OCI-LY7 (cell line): ENCODE measurements around the gene PLEKHG1. TPM values are rescaled to one million over a fixed set of nuclear protein-coding genes. Genes with fewer than 3 reads are reported as not detected.

ENCODE experiments used
- BruUV-seq: library from RNA; stranded (reverse); fragments of 400-500 nt; replicated peaks from 2 replicates; lab custom pipeline; 2021; lab: Mats Ljungman, UMichigan
- CTCF ChIA-PET: fragments of 300-600 bp; sonication (Branson Sonifier 250); formaldehyde crosslinking; loops from one replicate; lab custom pipeline; 2022; ENCODE audit warnings: antibody characterized with exemption; ENCODE audit not compliant: unreplicated experiment; lab: Charles Lee
- POLR2A ChIA-PET: fragments of 300-600 bp; sonication (Branson Sonifier 250); formaldehyde crosslinking; loops from one replicate; lab custom pipeline; 2022; ENCODE audit warnings: antibody characterized with exemption; lab: Charles Lee
- DNase-seq: peaks from one replicate; pipeline ENCODE4 v3.0.0-alpha.2; 2015; ENCODE audit warnings: low spot score
- H2AFZ ChIP-seq: fragments of 200-600 bp; sonication (generic), shearing (Covaris generic); 2 replicates; pipeline ENCODE4 v1.6.1; 2014; ENCODE audit warnings: mild to moderate bottlenecking, antibody characterized with exemption, low read length, moderate library complexity
- H3K27ac ChIP-seq: fragments of 200-600 bp; sonication (generic); 2 replicates; pipeline ENCODE4 v1.5.1; 2014; ENCODE audit warnings: mixed run types, low read depth, mild to moderate bottlenecking, moderate library complexity, low read length, inconsistent platforms; ENCODE audit not compliant: poor library complexity, severe bottlenecking
- H3K36me3 ChIP-seq: fragments of 200-600 bp; sonication (generic); 2 replicates; pipeline ENCODE4 v1.6.1; 2014; ENCODE audit warnings: mild to moderate bottlenecking, antibody characterized with exemption, low read length, moderate library complexity, mixed read lengths; ENCODE audit not compliant: insufficient read depth
- H3K4me1 ChIP-seq: fragments of 200-600 bp; sonication (generic); 2 replicates; pipeline ENCODE4 v1.5.1; 2014; ENCODE audit warnings: mild to moderate bottlenecking, low read length; ENCODE audit not compliant: insufficient read depth, poor library complexity, severe bottlenecking
- H3K4me2 ChIP-seq: fragments of 200-600 bp; sonication (generic); 2 replicates; pipeline ENCODE4 v1.6.1; 2014; ENCODE audit warnings: mild to moderate bottlenecking, low read length
- H3K4me3 ChIP-seq: fragments of 200-600 bp; sonication (generic); 2 replicates; pipeline ENCODE4 v1.5.1; 2014; ENCODE audit warnings: mild to moderate bottlenecking, low read depth, low read length; ENCODE audit not compliant: poor library complexity, severe bottlenecking
- H3K79me2 ChIP-seq: fragments of 200-600 bp; sonication (generic); 2 replicates; pipeline ENCODE4 v1.6.1; 2016; ENCODE audit warnings: low read depth, mild to moderate bottlenecking, low read length, moderate library complexity, mixed read lengths; ENCODE audit not compliant: insufficient read depth
- H3K9me2 ChIP-seq: fragments of 200-600 bp; sonication (generic); 2 replicates; pipeline ENCODE4 v1.6.1; 2016; ENCODE audit warnings: mild to moderate bottlenecking, low read length, mixed read lengths; ENCODE audit not compliant: insufficient read depth
- H3K9me3 ChIP-seq: fragments of 200-600 bp; sonication (generic); 2 replicates; pipeline ENCODE4 v1.6.1; 2014; ENCODE audit warnings: mild to moderate bottlenecking, mixed run types, low read length, mixed read lengths
- H4K20me1 ChIP-seq: fragments of 200-600 bp; sonication (generic); 2 replicates; pipeline ENCODE4 v1.6.1; 2014; ENCODE audit warnings: mild to moderate bottlenecking, antibody characterized with exemption, low read length, moderate library complexity, mixed read lengths; ENCODE audit not compliant: insufficient read depth
- EZH2phosphoT487 ChIP-seq: fragments of 200-600 bp; sonication (generic); IDR thresholded peaks from 2 replicates; pipeline ENCODE4 v1.6.1; 2018; ENCODE audit warnings: low read depth, borderline replicate concordance, mild to moderate bottlenecking, mixed run types, antibody characterized with exemption, low read length, moderate library complexity, mixed read lengths
- intact Hi-C: fragments of 100-400 bp; cut with micrococcal nuclease; formaldehyde crosslinking; loops from one replicate; pipeline ENCODE4 v1.10.0; 2022; ENCODE audit not compliant: unreplicated experiment
- total RNA-seq, 2 experiments: library from RNA; depleted of rRNA in 1 of 2; stranded (reverse); fragments of >200 nt in 1 of 2; shearing (Covaris generic) in 1 of 2; gene quantifications; 2 replicates each; pipeline ENCODE4 v1.2.3, GENCODE V29; 2014 to 2022
- TF ChIP-seq, protein P1 (sequence below): fragments of 200-600 bp; sonication (generic); conservative IDR thresholded peaks from 2 replicates; pipeline ENCODE4 v1.5.1; 2014; ENCODE audit warnings: mild to moderate bottlenecking, antibody characterized with exemption, low read length, moderate library complexity, mixed read lengths

The PLEKHG1 gene
- total RNA-seq, 2 experiments from 2014 or later = 17.9 to 19.6 TPM

DNA sequence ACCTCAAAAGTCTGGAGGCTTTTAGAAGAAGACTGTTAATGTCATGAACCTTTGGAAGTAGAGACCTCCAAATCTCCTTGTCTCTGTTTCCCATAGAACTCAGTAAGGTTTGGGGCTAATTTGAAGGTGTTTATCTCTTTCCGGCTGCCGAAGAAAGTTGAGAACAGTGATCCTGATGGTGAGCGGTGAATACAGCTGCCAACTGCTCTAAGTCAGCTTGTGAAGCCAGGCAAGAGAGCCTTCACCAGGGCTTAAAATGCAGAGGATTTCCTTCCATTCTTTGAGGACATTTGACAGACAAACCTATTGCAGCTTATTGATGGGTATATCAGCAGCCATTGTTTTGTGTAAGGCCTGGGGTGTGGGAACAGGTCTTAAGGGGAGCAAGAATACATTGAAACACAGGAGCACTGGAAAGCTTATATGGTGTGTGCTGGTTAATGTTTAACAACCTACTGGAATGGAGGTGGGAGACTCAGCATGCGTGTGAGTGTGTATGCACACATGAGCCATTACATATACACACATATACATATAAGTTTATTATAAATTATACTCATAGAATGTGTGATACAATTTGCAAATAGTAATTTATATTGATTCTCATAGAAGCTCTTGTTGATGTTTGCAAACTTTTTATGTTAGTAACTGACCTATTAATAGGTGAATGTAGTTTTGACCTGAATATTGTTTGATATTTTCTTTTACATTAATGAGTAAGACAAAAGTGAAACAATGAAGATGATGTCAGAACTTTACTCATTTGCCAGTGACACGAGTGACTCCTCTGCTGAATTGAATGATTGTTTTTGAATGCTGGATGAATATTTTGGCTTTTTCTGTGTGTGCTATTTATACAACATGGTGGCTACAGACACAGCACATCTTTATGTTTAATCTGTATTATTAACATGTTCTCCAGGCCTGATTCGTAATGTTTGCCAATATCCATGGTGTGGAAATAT lies 18.1 kb downstream of the PLEKHG1 start:
- Histone ChIP-seq H3K36me3 (no peaks in the 10 kb centered on the region), H3K9me3 (no peaks in the 10 kb centered on the region), H3K27ac (no peak overlapping the region), H3K9me2 (no peaks in the 10 kb centered on the region), H3K4me2 (peak overlapping the region; percentile 54), H3K4me3 (no peak overlapping the region), H2AFZ (no peak overlapping the region; the same call in 1 of the 2 replicates), H3K79me2 (no peaks in the 10 kb centered on the region), H4K20me1 (no peaks in the 10 kb centered on the region), H3K4me1 (peaks cover 68% of the 10 kb centered on the region)
- ChIA-PET CTCF (no interaction called here), POLR2A (interaction anchor here (0.5 to 2.3 kb wide), 4 partner anchors 17 to 31 kb away, joined by 3 to 18 read pairs (median 3); partner anchors contain the start of gene PLEKHG1)
- no peak for DNase-seq
- intact Hi-C loops = no loop called here
- no TSS peak for BruUV-seq
- TF ChIP-seq, protein P1, sequence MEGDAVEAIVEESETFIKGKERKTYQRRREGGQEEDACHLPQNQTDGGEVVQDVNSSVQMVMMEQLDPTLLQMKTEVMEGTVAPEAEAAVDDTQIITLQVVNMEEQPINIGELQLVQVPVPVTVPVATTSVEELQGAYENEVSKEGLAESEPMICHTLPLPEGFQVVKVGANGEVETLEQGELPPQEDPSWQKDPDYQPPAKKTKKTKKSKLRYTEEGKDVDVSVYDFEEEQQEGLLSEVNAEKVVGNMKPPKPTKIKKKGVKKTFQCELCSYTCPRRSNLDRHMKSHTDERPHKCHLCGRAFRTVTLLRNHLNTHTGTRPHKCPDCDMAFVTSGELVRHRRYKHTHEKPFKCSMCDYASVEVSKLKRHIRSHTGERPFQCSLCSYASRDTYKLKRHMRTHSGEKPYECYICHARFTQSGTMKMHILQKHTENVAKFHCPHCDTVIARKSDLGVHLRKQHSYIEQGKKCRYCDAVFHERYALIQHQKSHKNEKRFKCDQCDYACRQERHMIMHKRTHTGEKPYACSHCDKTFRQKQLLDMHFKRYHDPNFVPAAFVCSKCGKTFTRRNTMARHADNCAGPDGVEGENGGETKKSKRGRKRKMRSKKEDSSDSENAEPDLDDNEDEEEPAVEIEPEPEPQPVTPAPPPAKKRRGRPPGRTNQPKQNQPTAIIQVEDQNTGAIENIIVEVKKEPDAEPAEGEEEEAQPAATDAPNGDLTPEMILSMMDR = no peak
- TF ChIP-seq EZH2phosphoT487 = no peak

DNA sequence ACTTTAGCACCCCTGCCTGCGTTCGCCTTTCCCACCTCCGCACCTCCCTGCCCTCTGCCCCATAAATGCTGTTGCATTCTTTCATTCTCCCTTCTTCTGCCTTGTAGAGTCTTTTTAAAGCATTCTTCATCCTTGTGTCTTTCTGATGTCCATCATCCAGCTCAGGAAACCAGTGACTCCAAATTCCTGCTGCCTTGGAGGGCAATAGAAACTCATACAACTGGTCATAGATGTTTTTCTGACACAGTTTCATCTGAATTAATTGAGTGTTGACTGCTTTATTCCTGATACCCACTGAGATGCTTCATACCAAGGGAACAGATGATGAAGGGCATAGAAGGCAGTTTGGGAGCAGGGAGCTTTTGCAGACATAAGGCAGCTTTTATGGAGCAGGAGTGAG lies 19.6 kb downstream of the PLEKHG1 start:
- Histone ChIP-seq H4K20me1 (no peaks in the 10 kb centered on the region), H3K4me3 (no peak overlapping the region), H2AFZ (no peak overlapping the region), H3K27ac (no peak overlapping the region), H3K9me3 (no peaks in the 10 kb centered on the region), H3K36me3 (no peaks in the 10 kb centered on the region), H3K4me2 (peak overlapping the region; percentile 85; the same call in 1 of the 2 replicates), H3K4me1 (peaks cover 79% of the 10 kb centered on the region), H3K79me2 (no peaks in the 10 kb centered on the region), H3K9me2 (no peaks in the 10 kb centered on the region)
- no peak for TF ChIP-seq EZH2phosphoT487
- TF ChIP-seq, protein P1 = no peak
- no TSS peak for BruUV-seq
- CTCF ChIA-PET = no interaction called here
- POLR2A ChIA-PET = interaction anchor here (0.6 to 2.3 kb wide), 3 partner anchors 15 to 19 kb away, joined by 3 to 18 read pairs (median 3); partner anchors contain the start of gene PLEKHG1
- no peak for DNase-seq
- intact Hi-C loops = no loop called here

DNA sequence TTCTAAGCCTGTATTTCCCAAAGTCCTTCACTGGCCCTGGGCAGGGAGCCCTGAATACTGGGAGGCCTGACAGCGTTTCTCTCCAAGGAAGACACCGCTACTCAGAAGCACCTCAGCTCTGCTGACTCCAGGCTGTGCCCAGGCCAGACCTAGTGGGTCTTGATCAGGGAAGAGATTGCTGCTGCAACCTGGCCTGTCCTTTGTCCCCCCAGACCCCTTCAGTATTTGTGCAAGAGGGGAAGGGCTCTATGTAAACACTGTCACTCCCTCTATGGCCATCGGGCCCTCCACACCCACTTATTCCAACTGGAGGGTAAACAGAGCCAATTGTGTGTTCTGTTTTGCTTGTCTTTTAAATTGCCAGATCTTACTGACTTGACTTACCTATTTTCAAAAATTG lies 20.6 kb downstream of the PLEKHG1 start:
- POLR2A ChIA-PET = no interaction called here
- H3K79me2 ChIP-seq = no peaks in the 10 kb centered on the region
- intact Hi-C loops = loop anchor here (5.0 kb wide), 1 partner anchor 102 kb away; no protein-coding TSS in a partner anchor

More for the DNA sequence above, 20.6 kb downstream of the PLEKHG1 start:
- Histone ChIP-seq H3K4me2 (peak overlapping the region; percentile 85), H3K4me1 (peaks cover 89% of the 10 kb centered on the region), H3K36me3 (no peaks in the 10 kb centered on the region), H3K9me2 (no peaks in the 10 kb centered on the region), H3K9me3 (no peaks in the 10 kb centered on the region), H3K4me3 (no peak overlapping the region), H3K27ac (no peak overlapping the region), H2AFZ (no peak overlapping the region), H4K20me1 (no peaks in the 10 kb centered on the region)
- no TSS peak for BruUV-seq
- TF ChIP-seq, protein P1 = no peak
- TF ChIP-seq EZH2phosphoT487 = no peak
- no peak for DNase-seq
- CTCF ChIA-PET = no interaction called here
